ENCODE measurements around the gene SLMAP. TPM values are rescaled to one million over a fixed set of nuclear protein-coding genes. Genes with fewer than 3 reads are reported as not detected.

SLMAP gene
- total RNA-seq, 1 experiment from 2014 or later = 79.5 TPM

DNA sequence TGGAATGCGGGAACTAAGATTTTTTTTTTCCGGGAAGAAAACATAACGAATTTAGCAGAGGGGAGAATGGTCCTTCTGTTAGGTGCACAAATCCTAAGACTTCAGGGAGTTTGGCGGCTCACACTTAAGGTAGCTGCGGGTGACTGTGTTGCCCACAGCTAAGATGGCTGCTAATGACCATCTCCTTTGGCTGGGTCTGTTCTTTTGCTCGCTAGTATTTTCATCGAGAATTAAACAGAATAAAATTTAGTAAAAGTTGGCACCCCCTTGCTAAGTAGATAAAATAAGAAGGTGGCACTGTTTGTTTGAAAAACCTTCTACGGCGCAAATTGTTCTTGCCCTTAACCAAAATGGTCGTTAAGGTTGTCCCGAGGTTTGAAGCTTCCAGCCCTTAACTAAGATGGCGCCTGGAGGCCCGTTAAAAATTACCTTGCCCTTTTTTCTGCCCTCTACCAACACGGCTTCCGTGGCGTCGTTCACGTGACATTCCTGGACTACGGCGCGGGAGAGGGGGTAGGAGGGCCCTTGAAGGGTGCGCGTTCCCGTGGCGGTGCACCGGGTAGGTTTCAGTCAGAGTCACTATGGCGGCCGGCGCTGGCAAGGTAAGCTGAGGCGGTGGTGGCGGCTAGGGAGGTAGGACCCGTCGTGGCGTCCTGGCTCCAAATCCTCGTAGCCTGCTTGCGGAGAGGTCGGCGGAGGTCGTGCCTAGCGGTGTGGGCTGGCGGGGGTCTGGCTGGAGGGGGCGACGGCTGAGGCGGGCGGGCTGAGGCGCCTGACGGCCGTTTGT, at the start of gene SLMAP (continued):
- TF ChIP-seq, protein P1, sequence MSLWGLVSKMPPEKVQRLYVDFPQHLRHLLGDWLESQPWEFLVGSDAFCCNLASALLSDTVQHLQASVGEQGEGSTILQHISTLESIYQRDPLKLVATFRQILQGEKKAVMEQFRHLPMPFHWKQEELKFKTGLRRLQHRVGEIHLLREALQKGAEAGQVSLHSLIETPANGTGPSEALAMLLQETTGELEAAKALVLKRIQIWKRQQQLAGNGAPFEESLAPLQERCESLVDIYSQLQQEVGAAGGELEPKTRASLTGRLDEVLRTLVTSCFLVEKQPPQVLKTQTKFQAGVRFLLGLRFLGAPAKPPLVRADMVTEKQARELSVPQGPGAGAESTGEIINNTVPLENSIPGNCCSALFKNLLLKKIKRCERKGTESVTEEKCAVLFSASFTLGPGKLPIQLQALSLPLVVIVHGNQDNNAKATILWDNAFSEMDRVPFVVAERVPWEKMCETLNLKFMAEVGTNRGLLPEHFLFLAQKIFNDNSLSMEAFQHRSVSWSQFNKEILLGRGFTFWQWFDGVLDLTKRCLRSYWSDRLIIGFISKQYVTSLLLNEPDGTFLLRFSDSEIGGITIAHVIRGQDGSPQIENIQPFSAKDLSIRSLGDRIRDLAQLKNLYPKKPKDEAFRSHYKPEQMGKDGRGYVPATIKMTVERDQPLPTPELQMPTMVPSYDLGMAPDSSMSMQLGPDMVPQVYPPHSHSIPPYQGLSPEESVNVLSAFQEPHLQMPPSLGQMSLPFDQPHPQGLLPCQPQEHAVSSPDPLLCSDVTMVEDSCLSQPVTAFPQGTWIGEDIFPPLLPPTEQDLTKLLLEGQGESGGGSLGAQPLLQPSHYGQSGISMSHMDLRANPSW (CRISPR knock-in tag; conservative IDR thresholded peaks at IDR 0.05; ENCODE audit: low read depth) = no peak
- TF ChIP-seq, protein P2, sequence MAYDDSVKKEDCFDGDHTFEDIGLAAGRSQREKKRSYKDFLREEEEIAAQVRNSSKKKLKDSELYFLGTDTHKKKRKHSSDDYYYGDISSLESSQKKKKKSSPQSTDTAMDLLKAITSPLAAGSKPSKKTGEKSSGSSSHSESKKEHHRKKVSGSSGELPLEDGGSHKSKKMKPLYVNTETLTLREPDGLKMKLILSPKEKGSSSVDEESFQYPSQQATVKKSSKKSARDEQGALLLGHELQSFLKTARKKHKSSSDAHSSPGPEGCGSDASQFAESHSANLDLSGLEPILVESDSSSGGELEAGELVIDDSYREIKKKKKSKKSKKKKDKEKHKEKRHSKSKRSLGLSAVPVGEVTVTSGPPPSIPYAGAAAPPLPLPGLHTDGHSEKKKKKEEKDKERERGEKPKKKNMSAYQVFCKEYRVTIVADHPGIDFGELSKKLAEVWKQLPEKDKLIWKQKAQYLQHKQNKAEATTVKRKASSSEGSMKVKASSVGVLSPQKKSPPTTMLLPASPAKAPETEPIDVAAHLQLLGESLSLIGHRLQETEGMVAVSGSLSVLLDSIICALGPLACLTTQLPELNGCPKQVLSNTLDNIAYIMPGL (CRISPR knock-in tag; IDR thresholded peaks at IDR 0.05) = no peak; the same call in 1 of the 2 replicates
- TF ChIP-seq, protein P3, sequence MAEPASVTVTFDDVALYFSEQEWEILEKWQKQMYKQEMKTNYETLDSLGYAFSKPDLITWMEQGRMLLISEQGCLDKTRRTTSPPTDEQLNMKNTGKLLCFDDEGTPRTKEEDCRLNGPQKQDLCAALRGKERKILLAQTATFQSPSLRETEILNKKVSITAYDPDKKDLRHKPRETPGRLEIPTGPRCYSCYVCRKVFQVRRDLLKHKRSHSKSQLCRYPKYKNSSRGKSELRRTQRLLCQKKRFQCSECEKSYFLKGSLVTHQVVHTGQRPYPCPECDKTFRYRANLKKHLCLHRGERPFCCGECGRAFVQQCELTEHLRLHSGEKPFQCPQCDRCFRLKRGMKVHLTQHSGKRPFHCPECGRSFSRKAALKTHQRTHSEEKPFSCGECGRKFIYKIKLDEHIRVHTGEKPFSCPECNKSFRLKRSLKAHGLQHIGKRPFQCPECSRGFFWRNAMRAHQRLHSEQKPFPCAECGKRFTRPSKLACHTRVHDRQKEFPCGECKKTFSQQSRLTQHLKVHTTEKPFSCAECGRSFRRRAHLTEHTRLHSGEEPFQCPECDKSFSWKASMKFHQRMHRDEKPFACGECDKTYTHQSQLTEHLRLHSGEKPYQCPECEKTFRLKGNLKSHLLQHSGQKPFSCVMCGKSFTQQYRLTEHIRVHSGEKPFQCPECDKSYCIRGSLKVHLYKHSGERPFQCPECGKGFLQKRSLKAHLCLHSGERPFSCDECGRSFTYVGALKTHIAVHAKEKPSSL (CRISPR knock-in tag; conservative IDR thresholded peaks at IDR 0.05) = no peak
- TF ChIP-seq CREM (CRISPR knock-in tag; IDR thresholded peaks at IDR 0.05) (0 out of 2 replicates have a peak, but pooled peaks have one; percentile 23), KAT7 (CRISPR knock-in tag; IDR thresholded peaks at IDR 0.05; ENCODE audit: borderline replicate concordance) (no peak), ZNF232 (CRISPR knock-in tag; IDR thresholded peaks at IDR 0.05) (no peak), SOX15 (CRISPR knock-in tag; IDR thresholded peaks at IDR 0.05) (no peak), TP53 (CRISPR knock-in tag; IDR thresholded peaks at IDR 0.05) (no peak), ZNF671 (CRISPR knock-in tag; IDR thresholded peaks at IDR 0.05) (no peak), ZNF263 (CRISPR knock-in tag; IDR thresholded peaks at IDR 0.05; ENCODE audit: low read depth) (no peak), MXD4 (CRISPR knock-in tag; IDR thresholded peaks at IDR 0.05; ENCODE audit: borderline replicate concordance) (no peak), JAZF1 (CRISPR knock-in tag; IDR thresholded peaks at IDR 0.05) (no peak), ZNF121 (CRISPR knock-in tag; IDR thresholded peaks at IDR 0.05) (no peak), FOXK1 (CRISPR knock-in tag; IDR thresholded peaks at IDR 0.05) (peak; percentile 75), SMAD4 (CRISPR knock-in tag; IDR thresholded peaks at IDR 0.05) (no peak)
- TF ChIP-seq, protein P4, sequence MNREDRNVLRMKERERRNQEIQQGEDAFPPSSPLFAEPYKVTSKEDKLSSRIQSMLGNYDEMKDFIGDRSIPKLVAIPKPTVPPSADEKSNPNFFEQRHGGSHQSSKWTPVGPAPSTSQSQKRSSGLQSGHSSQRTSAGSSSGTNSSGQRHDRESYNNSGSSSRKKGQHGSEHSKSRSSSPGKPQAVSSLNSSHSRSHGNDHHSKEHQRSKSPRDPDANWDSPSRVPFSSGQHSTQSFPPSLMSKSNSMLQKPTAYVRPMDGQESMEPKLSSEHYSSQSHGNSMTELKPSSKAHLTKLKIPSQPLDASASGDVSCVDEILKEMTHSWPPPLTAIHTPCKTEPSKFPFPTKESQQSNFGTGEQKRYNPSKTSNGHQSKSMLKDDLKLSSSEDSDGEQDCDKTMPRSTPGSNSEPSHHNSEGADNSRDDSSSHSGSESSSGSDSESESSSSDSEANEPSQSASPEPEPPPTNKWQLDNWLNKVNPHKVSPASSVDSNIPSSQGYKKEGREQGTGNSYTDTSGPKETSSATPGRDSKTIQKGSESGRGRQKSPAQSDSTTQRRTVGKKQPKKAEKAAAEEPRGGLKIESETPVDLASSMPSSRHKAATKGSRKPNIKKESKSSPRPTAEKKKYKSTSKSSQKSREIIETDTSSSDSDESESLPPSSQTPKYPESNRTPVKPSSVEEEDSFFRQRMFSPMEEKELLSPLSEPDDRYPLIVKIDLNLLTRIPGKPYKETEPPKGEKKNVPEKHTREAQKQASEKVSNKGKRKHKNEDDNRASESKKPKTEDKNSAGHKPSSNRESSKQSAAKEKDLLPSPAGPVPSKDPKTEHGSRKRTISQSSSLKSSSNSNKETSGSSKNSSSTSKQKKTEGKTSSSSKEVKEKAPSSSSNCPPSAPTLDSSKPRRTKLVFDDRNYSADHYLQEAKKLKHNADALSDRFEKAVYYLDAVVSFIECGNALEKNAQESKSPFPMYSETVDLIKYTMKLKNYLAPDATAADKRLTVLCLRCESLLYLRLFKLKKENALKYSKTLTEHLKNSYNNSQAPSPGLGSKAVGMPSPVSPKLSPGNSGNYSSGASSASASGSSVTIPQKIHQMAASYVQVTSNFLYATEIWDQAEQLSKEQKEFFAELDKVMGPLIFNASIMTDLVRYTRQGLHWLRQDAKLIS (CRISPR knock-in tag; IDR thresholded peaks at IDR 0.05; ENCODE audit: borderline replicate concordance) = no peak
- TF ChIP-seq, protein P5, sequence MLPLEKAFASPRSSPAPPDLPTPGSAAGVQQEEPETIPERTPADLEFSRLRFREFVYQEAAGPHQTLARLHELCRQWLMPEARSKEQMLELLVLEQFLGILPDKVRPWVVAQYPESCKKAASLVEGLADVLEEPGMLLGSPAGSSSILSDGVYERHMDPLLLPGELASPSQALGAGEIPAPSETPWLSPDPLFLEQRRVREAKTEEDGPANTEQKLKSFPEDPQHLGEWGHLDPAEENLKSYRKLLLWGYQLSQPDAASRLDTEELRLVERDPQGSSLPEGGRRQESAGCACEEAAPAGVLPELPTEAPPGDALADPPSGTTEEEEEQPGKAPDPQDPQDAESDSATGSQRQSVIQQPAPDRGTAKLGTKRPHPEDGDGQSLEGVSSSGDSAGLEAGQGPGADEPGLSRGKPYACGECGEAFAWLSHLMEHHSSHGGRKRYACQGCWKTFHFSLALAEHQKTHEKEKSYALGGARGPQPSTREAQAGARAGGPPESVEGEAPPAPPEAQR (CRISPR knock-in tag; IDR thresholded peaks at IDR 0.05) = no peak
- TF ChIP-seq, protein P6, sequence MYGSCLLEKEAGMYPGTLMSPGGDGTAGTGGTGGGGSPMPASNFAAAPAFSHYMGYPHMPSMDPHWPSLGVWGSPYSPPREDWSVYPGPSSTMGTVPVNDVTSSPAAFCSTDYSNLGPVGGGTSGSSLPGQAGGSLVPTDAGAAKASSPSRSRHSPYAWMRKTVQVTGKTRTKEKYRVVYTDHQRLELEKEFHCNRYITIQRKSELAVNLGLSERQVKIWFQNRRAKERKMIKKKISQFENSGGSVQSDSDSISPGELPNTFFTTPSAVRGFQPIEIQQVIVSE (CRISPR knock-in tag; IDR thresholded peaks at IDR 0.05; ENCODE audit: borderline replicate concordance) = no peak
- TF ChIP-seq, protein P7, sequence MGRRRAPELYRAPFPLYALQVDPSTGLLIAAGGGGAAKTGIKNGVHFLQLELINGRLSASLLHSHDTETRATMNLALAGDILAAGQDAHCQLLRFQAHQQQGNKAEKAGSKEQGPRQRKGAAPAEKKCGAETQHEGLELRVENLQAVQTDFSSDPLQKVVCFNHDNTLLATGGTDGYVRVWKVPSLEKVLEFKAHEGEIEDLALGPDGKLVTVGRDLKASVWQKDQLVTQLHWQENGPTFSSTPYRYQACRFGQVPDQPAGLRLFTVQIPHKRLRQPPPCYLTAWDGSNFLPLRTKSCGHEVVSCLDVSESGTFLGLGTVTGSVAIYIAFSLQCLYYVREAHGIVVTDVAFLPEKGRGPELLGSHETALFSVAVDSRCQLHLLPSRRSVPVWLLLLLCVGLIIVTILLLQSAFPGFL (CRISPR knock-in tag; IDR thresholded peaks at IDR 0.05; ENCODE audit: borderline replicate concordance) = no peak
- TF ChIP-seq, protein P8, sequence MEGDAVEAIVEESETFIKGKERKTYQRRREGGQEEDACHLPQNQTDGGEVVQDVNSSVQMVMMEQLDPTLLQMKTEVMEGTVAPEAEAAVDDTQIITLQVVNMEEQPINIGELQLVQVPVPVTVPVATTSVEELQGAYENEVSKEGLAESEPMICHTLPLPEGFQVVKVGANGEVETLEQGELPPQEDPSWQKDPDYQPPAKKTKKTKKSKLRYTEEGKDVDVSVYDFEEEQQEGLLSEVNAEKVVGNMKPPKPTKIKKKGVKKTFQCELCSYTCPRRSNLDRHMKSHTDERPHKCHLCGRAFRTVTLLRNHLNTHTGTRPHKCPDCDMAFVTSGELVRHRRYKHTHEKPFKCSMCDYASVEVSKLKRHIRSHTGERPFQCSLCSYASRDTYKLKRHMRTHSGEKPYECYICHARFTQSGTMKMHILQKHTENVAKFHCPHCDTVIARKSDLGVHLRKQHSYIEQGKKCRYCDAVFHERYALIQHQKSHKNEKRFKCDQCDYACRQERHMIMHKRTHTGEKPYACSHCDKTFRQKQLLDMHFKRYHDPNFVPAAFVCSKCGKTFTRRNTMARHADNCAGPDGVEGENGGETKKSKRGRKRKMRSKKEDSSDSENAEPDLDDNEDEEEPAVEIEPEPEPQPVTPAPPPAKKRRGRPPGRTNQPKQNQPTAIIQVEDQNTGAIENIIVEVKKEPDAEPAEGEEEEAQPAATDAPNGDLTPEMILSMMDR (IDR thresholded peaks at IDR 0.05) = no peak
- TF ChIP-seq, protein P9, sequence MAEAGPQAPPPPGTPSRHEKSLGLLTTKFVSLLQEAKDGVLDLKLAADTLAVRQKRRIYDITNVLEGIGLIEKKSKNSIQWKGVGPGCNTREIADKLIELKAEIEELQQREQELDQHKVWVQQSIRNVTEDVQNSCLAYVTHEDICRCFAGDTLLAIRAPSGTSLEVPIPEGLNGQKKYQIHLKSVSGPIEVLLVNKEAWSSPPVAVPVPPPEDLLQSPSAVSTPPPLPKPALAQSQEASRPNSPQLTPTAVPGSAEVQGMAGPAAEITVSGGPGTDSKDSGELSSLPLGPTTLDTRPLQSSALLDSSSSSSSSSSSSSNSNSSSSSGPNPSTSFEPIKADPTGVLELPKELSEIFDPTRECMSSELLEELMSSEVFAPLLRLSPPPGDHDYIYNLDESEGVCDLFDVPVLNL (CRISPR knock-in tag; IDR thresholded peaks at IDR 0.05; ENCODE audit: borderline replicate concordance, low read depth) = no peak; the same call in 1 of the 2 replicates

Data from WTC11 (cell line).